ENCODE data around the gene HS6ST2. TPM values are rescaled to one million over a fixed set of nuclear protein-coding genes. Genes with fewer than 3 reads are reported as not detected.

Gene HS6ST2
- polyA plus RNA-seq, 1 donor (not counting 4 experiments of a cell fraction or from before 2014, with no cell fraction given), result 0.43 TPM

DNA sequence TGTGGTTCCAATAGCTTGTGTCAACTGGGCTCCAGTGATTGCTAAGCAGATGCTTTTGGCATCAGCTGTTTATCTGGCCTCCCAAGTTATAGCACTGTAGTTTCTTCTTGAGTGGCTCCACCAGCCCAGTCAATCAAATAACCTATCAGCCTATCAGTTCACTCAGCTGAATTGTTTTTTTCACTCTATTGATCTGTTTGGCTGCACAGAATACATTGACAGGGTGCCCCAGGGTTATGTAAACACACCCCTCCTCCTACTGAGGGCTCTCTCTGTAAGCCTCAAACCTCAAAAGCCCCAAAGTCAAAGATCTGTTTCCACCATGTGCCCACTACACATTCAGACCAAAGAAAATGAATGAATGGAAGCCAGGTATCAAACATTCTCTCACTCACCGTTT is 214.0 kb downstream of the HS6ST2 start:
- dilution Hi-C loops (cut with MboI; ENCODE audit: extremely low pct_ligation_motif_present, low sequenced_read_pairs), result no loop called here
- no peak overlapping the region for H3K4me2 ChIP-seq (ENCODE audit: control insufficient read depth, extremely low read depth, insufficient read depth, low read depth, low read length)
- H3K4me3 ChIP-seq (ENCODE audit: control insufficient read depth in 2 of 3, extremely low read depth in 1 of 3, insufficient read depth in 2 of 3, low read depth in 1 of 3, low read length in 3 of 3), result no peak overlapping the region
- H3K9ac ChIP-seq (ENCODE audit: control insufficient read depth, extremely low read depth, insufficient read depth, low read length), result no peak overlapping the region
- TF ChIP-seq, protein P1, sequence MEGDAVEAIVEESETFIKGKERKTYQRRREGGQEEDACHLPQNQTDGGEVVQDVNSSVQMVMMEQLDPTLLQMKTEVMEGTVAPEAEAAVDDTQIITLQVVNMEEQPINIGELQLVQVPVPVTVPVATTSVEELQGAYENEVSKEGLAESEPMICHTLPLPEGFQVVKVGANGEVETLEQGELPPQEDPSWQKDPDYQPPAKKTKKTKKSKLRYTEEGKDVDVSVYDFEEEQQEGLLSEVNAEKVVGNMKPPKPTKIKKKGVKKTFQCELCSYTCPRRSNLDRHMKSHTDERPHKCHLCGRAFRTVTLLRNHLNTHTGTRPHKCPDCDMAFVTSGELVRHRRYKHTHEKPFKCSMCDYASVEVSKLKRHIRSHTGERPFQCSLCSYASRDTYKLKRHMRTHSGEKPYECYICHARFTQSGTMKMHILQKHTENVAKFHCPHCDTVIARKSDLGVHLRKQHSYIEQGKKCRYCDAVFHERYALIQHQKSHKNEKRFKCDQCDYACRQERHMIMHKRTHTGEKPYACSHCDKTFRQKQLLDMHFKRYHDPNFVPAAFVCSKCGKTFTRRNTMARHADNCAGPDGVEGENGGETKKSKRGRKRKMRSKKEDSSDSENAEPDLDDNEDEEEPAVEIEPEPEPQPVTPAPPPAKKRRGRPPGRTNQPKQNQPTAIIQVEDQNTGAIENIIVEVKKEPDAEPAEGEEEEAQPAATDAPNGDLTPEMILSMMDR (optimal IDR thresholded peaks at IDR 0.05 in 1 of 3, IDR thresholded peaks at IDR 0.05 in 1 of 3, conservative IDR thresholded peaks at IDR 0.05 in 1 of 3; ENCODE audit: extremely low read depth in 1 of 3, insufficient read depth in 2 of 3, low read length in 3 of 3), result no peak
- TF ChIP-seq EZH2 (IDR thresholded peaks at IDR 0.05; ENCODE audit: low read length), result no peak
- no peak overlapping the region for H2AFZ ChIP-seq (ENCODE audit: control insufficient read depth, low read length)
- no peaks in the 10 kb centered on the region for H3K79me2 ChIP-seq (ENCODE audit: control insufficient read depth, insufficient read depth, low read length)
- no peak overlapping the region for H3K27ac ChIP-seq (ENCODE audit: control insufficient read depth, insufficient read depth, low read length)
- H4K20me1 ChIP-seq (ENCODE audit: control insufficient read depth, extremely low read depth, insufficient read depth, low read length), result no peaks in the 10 kb centered on the region
- no peaks in the 10 kb centered on the region for H3K36me3 ChIP-seq (ENCODE audit: control insufficient read depth in 2 of 2, extremely low read depth in 1 of 2, insufficient read depth in 2 of 2, low read length in 2 of 2)
- FAIRE-seq (no peak), DNase-seq (ENCODE audit: low read depth, low spot score) (no peak)
- H3K4me1 ChIP-seq (ENCODE audit: control insufficient read depth, extremely low read depth, insufficient read depth, low read length), result no peaks in the 10 kb centered on the region
- no peaks in the 10 kb centered on the region for H3K9me3 ChIP-seq (ENCODE audit: control insufficient read depth, low read depth, low read length)
- no peaks in the 10 kb centered on the region for H3K9me1 ChIP-seq (ENCODE audit: control insufficient read depth, extremely low read depth, insufficient read depth, low read length)
- no peaks in the 10 kb centered on the region for H3K27me3 ChIP-seq (ENCODE audit: control insufficient read depth, extremely low read depth, insufficient read depth, low read length)

DNA sequence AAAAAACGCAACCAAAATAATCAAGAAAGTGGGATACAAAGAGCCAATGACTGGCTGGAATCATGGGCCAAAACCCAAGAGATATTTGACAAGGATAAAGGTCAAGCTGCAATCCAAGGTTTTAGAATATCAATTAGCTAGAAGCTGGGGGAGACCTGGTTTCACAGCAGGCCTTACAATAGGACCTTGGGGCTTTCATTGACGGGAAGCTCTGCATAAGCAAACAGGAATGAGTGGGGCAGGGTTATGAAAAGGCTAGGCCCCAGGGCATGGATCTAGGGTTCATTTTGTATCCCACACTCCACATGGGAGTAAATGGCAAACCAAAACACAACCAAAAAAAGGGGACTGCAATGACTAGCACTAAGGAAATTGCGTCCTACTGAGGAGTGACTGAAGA is 215.3 kb downstream of the HS6ST2 start:
- TF ChIP-seq EZH2 (IDR thresholded peaks at IDR 0.05; ENCODE audit: low read length), result no peak
- TF ChIP-seq, protein P1 (optimal IDR thresholded peaks at IDR 0.05 in 1 of 3, IDR thresholded peaks at IDR 0.05 in 1 of 3, conservative IDR thresholded peaks at IDR 0.05 in 1 of 3; ENCODE audit: extremely low read depth in 1 of 3, insufficient read depth in 2 of 3, low read length in 3 of 3), result no peak
- no peak overlapping the region for H3K27ac ChIP-seq (ENCODE audit: control insufficient read depth, insufficient read depth, low read length)
- H4K20me1 ChIP-seq (ENCODE audit: control insufficient read depth, extremely low read depth, insufficient read depth, low read length), result no peaks in the 10 kb centered on the region
- H2AFZ ChIP-seq (ENCODE audit: control insufficient read depth, low read length), result no peak overlapping the region
- no peak overlapping the region for H3K9ac ChIP-seq (ENCODE audit: control insufficient read depth, extremely low read depth, insufficient read depth, low read length)
- H3K79me2 ChIP-seq (ENCODE audit: control insufficient read depth, insufficient read depth, low read length), result no peaks in the 10 kb centered on the region
- no peaks in the 10 kb centered on the region for H3K9me1 ChIP-seq (ENCODE audit: control insufficient read depth, extremely low read depth, insufficient read depth, low read length)
- H3K4me2 ChIP-seq (ENCODE audit: control insufficient read depth, extremely low read depth, insufficient read depth, low read depth, low read length), result no peak overlapping the region
- no peak for DNase-seq (ENCODE audit: low read depth, low spot score)
- no peak for FAIRE-seq
- dilution Hi-C loops (cut with MboI; ENCODE audit: extremely low pct_ligation_motif_present, low sequenced_read_pairs), result no loop called here
- no peaks in the 10 kb centered on the region for H3K9me3 ChIP-seq (ENCODE audit: control insufficient read depth, low read depth, low read length)
- H3K36me3 ChIP-seq (ENCODE audit: control insufficient read depth in 2 of 2, extremely low read depth in 1 of 2, insufficient read depth in 2 of 2, low read length in 2 of 2), result no peaks in the 10 kb centered on the region
- no peak overlapping the region for H3K4me3 ChIP-seq (ENCODE audit: control insufficient read depth in 2 of 3, extremely low read depth in 1 of 3, insufficient read depth in 2 of 3, low read depth in 1 of 3, low read length in 3 of 3)
- no peaks in the 10 kb centered on the region for H3K27me3 ChIP-seq (ENCODE audit: control insufficient read depth, extremely low read depth, insufficient read depth, low read length)
- no peaks in the 10 kb centered on the region for H3K4me1 ChIP-seq (ENCODE audit: control insufficient read depth, extremely low read depth, insufficient read depth, low read length)
